Thyroid gland (tissue), 4 donors: ENCODE results near the gene FHDC1. TPM values are rescaled to one million over a fixed set of nuclear protein-coding genes. Genes with fewer than 3 reads are reported as not detected.

Experiments used
- DNase-seq, 2 donors: peaks; one replicate each; pipeline ENCODE4 v3.0.0-alpha.2; 2019
- H3K27ac ChIP-seq, 3 donors: fragments of 200-600 bp; sonication (generic); 1 replicate in 2 of 3; 2 replicates in 1 of 3; pipeline ENCODE4 v1.5.1; 2016 to 2019; ENCODE audit warnings: mild to moderate bottlenecking in 1 of 3, moderate library complexity in 1 of 3
- H3K27me3 ChIP-seq: fragments of 200-600 bp; sonication (generic); one replicate; pipeline ENCODE4 v1.5.1; 2019
- H3K36me3 ChIP-seq, 2 donors: fragments of 200-600 bp; sonication (generic); one replicate each; pipeline ENCODE4 v1.5.1; 2016 to 2019
- H3K4me1 ChIP-seq, 2 donors: fragments of 200-600 bp; sonication (generic); one replicate each; pipeline ENCODE4 v1.5.1; 2017 to 2019
- H3K4me3 ChIP-seq, 3 donors: fragments of 200-600 bp; sonication (generic); replicated peaks in 1 of 3; 1 replicate in 2 of 3; 2 replicates in 1 of 3; pipeline ENCODE4 v1.5.1; 2016; ENCODE audit warnings: mild to moderate bottlenecking in 1 of 3
- H3K9me3 ChIP-seq: fragments of 200-600 bp; sonication (generic); one replicate; pipeline ENCODE4 v1.5.1; 2017
- POLR2A ChIP-seq, 2 donors: fragments of 450-650 bp; IDR thresholded peaks; one replicate each; pipeline ENCODE4 v1.6.1; 2017; ENCODE audit warnings: antibody characterized with exemption in 2 of 2, mild to moderate bottlenecking in 2 of 2, moderate library complexity in 1 of 2
- WGBS, 2 donors: methylation state at CpG; one replicate each; pipeline ENCODE4 v1.1.5; 2017; 5-methylcytosine and 5-hydroxymethylcytosine counted together
- intact Hi-C: fragments of 100-400 bp; cut with DNase I; formaldehyde crosslinking; loops from one replicate; pipeline ENCODE4 v1.15.1; 2023
- total RNA-seq, 4 donors: library from RNA; depleted of rRNA; stranded (reverse); fragments of >200 nt; gene quantifications; one replicate each; pipeline ENCODE4 v1.2.3, GENCODE V29; 2016
- TF ChIP-seq, protein P1 (sequence below), 6 experiments: fragments of 200-600 bp in 3 of 6; fragments of 450-650 bp in 3 of 6; sonication (generic) in 3 of 6; IDR thresholded peaks; one replicate each; pipeline ENCODE4 v1.5.1; 2016 to 2019; ENCODE audit warnings: antibody characterized with exemption in 6 of 6, mild to moderate bottlenecking in 2 of 6, inconsistent platforms in 1 of 6, moderate library complexity in 1 of 6

The FHDC1 gene, protein sequence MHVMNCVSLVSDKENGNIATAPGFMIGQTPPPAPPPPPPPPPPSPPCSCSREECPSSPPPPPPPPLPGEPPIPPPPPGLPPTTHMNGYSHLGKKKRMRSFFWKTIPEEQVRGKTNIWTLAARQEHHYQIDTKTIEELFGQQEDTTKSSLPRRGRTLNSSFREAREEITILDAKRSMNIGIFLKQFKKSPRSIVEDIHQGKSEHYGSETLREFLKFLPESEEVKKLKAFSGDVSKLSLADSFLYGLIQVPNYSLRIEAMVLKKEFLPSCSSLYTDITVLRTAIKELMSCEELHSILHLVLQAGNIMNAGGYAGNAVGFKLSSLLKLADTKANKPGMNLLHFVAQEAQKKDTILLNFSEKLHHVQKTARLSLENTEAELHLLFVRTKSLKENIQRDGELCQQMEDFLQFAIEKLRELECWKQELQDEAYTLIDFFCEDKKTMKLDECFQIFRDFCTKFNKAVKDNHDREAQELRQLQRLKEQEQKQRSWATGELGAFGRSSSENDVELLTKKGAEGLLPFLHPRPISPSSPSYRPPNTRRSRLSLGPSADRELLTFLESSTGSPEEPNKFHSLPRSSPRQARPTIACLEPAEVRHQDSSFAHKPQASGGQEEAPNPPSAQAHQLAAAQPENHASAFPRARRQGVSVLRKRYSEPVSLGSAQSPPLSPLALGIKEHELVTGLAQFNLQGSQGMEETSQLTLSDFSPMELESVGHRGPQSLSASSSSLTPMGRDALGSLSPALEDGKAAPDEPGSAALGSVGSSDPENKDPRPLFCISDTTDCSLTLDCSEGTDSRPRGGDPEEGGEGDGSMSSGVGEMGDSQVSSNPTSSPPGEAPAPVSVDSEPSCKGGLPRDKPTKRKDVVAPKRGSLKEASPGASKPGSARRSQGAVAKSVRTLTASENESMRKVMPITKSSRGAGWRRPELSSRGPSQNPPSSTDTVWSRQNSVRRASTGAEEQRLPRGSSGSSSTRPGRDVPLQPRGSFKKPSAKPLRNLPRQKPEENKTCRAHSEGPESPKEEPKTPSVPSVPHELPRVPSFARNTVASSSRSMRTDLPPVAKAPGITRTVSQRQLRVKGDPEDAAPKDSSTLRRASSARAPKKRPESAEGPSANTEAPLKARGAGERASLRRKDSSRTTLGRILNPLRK
- total RNA-seq: 10 to 100 TPM; 12.4 to 26.2 (median 18.3) TPM

DNA sequence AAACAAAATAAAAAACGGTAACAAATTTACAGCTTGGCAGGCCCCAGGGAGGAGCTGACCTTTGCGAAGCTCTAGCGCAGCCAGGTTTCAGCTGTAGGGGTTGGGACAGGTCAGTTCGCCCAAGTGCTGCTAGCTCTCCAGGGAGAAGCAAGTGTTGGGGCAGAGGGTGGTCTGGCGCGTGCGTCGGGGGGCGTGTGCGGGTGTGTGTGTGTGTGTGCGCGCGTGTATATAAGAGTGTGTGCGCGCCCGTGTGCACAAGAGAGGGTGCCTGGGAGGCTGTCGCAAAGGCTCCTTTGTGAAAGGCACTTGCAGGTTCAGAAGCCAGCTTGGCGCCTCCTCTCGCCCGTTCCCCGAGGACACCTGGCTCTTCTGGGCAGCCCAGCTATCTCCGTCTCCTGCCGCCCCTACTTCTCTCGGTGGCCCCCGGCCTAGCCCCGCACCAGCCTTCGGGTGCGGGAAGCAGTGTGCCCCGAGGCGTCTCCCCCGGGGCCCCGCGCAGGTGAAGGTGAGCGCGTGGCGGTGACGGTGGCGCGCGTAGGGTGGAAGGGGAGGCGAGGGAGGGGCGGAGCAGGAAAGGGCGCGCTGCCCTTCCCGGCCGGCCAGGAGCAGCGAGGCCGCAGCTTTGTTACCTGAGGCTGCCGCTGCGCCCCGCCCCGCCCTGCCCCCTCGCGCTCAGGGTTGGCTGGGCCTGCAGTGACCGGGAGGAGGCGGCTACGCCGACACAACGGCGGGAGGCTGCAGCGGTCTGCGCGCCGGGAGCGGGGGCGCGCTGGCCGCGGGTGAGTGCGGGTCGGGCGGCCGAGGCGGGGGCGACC is at the start of gene FHDC1:
TSS of gene FHDC1 (plus strand) at position 693 of the 815 bp plus-strand sequence. CDS start 6,735 bp downstream, outside the sequence.
- Histone ChIP-seq H3K27me3 (no peaks in the 10 kb centered on the region), H3K27ac (peak within 1 kb of the TSS; percentile 84 to 94 (median 90)), H3K9me3 (no peaks in the 10 kb centered on the region), H3K4me3 (peak within 1 kb of the TSS; percentile 51 to 84 (median 83)), H3K4me1 (peaks cover 19 to 21% of the 10 kb centered on the region in 2 donors), H3K36me3 (no peaks in the 10 kb centered on the region)
- intact Hi-C loops: no loop called here
- DNase-seq: peak; percentile 94 to 95
- 3 to 5% methylated on average over 21 to 28 of the region's 75 CpGs for WGBS, 2 donors
- TF ChIP-seq, protein P1, sequence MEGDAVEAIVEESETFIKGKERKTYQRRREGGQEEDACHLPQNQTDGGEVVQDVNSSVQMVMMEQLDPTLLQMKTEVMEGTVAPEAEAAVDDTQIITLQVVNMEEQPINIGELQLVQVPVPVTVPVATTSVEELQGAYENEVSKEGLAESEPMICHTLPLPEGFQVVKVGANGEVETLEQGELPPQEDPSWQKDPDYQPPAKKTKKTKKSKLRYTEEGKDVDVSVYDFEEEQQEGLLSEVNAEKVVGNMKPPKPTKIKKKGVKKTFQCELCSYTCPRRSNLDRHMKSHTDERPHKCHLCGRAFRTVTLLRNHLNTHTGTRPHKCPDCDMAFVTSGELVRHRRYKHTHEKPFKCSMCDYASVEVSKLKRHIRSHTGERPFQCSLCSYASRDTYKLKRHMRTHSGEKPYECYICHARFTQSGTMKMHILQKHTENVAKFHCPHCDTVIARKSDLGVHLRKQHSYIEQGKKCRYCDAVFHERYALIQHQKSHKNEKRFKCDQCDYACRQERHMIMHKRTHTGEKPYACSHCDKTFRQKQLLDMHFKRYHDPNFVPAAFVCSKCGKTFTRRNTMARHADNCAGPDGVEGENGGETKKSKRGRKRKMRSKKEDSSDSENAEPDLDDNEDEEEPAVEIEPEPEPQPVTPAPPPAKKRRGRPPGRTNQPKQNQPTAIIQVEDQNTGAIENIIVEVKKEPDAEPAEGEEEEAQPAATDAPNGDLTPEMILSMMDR (IDR thresholded peaks at IDR 0.05): peak in 3 of 6 experiments; percentile 8 to 31 (median 12)
- TF ChIP-seq POLR2A (IDR thresholded peaks at IDR 0.05): peak; percentile 51 to 97

DNA sequence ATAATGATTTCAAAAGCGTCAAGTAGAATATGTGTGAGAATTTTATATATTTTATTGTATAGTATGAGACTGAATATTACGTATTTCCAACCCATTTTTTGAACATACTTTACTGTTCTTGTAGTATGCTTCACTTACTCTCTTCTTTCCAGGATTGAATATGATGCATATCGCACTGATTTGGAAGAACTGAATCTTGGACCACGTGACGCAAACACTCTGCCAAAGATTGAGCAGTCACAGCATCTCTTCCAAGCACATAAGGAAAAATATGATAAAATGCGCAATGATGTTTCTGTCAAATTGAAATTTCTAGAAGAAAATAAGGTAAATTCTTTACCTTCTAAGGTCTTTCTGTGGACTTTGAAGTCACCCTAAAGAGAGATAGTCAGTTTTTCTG is 48.1 kb upstream of the FHDC1 start:
- intact Hi-C loops: no loop called here
- H3K36me3 ChIP-seq: no peaks in the 10 kb centered on the region
- 94 to 95% methylated on average over 6 of the region's 6 CpGs for WGBS, 2 donors
- no peak for TF ChIP-seq POLR2A (IDR thresholded peaks at IDR 0.05)
- TF ChIP-seq, protein P1 (IDR thresholded peaks at IDR 0.05): no peak
- H3K4me1 ChIP-seq: no peaks in the 10 kb centered on the region
- no peak overlapping the region for H3K27ac ChIP-seq
- no peak overlapping the region for H3K4me3 ChIP-seq
- H3K27me3 ChIP-seq: no peaks in the 10 kb centered on the region
- DNase-seq: no peak
- H3K9me3 ChIP-seq: no peaks in the 10 kb centered on the region

DNA sequence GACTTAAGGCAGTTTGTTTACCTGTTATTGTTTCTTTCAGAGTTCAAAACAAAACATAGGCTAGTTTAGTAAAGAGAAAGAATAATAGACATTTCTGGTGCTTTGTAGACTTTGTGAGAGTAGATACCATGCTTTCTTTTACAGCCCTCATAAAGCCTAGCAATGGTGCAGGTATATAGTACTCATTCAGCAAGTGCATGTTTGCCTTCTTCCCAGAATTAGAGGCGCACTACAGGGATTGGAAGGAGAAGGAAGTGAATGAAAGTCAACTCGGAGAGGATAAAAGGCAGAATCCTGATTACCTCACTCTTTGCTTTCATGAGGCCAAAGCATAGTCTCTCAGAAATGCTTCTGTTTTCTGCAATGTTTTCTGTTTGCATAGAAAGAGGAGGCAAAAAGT is 43.1 kb upstream of the FHDC1 start:
- Histone ChIP-seq H3K27ac (no peak overlapping the region), H3K4me1 (peaks cover 0 to 3% of the 10 kb centered on the region in 2 donors), H3K9me3 (no peaks in the 10 kb centered on the region), H3K4me3 (no peak overlapping the region), H3K36me3 (no peaks in the 10 kb centered on the region), H3K27me3 (no peaks in the 10 kb centered on the region)
- 87 to 88% methylated on average over 2 of the region's 2 CpGs for WGBS, 2 donors
- TF ChIP-seq, protein P1 (IDR thresholded peaks at IDR 0.05): no peak
- TF ChIP-seq POLR2A (IDR thresholded peaks at IDR 0.05): no peak
- no peak for DNase-seq
- intact Hi-C loops: no loop called here

DNA sequence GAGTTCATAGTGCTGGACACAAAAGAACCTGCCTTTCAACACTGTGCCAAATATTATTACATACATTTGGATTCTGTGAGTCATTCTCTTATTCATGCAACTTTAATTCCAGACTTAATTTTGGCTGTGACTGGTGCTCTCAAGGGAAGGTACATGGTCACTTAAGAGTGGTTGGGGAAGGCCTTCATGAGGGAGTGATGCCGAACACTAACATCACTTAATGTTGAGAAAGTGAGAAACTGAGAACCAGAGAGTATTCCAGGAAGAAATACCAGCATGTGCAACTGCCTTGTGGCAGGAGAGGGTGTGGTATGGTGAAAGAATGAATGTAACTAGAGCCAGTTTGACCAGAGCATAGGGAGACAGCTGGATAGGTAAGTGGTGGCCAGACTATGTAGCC is 41.5 kb upstream of the FHDC1 start:
- 77% methylated on average over 1 of the region's 1 CpG for WGBS, 2 donors

More for the DNA sequence above, 41.5 kb upstream of the FHDC1 start:
- TF ChIP-seq, protein P1 (IDR thresholded peaks at IDR 0.05): no peak
- no peak for TF ChIP-seq POLR2A (IDR thresholded peaks at IDR 0.05)
- intact Hi-C loops: no loop called here
- no peak overlapping the region for H3K4me3 ChIP-seq
- H3K36me3 ChIP-seq: no peaks in the 10 kb centered on the region
- no peak for DNase-seq
- no peaks in the 10 kb centered on the region for H3K27me3 ChIP-seq
- H3K4me1 ChIP-seq: peaks cover 0 to 3% of the 10 kb centered on the region in 2 donors
- H3K27ac ChIP-seq: no peak overlapping the region
- H3K9me3 ChIP-seq: no peaks in the 10 kb centered on the region
